Activated B cell treated with CpG ODN at 0.5 μM for 24 hours (primary cell): ENCODE data around the gene GARRE1. TPM values are rescaled to one million over a fixed set of nuclear protein-coding genes. Genes with fewer than 3 reads are reported as not detected.

Experiments
- ATAC-seq: fragments of 200-7000 bp; cut with Tn5 transposase; one replicate; pipeline ENCODE4 v1.10.0; 2021; ENCODE audit warnings: low read depth, mild to moderate bottlenecking, moderate library complexity
- CTCF ChIA-PET: fragments of 350-600 bp; sonication (Branson Sonifier 250); formaldehyde crosslinking; loops from one replicate; lab custom pipeline; 2021; ENCODE audit warnings: antibody characterized with exemption; lab: Charles Lee
- POLR2A ChIA-PET: fragments of 350-600 bp; sonication (Branson Sonifier 250); formaldehyde crosslinking; loops from one replicate; lab custom pipeline; 2021; ENCODE audit warnings: antibody characterized with exemption; lab: Charles Lee
- DNase-seq: peaks from one replicate; pipeline ENCODE4 v3.0.0; 2022
- H3K27ac Mint-ChIP-seq: one replicate; pipeline ENCODE4 v1.8.0; 2020; ENCODE audit warnings: mixed read lengths
- H3K27me3 Mint-ChIP-seq: one replicate; pipeline ENCODE4 v1.8.0; 2021; ENCODE audit warnings: mixed read lengths
- H3K36me3 Mint-ChIP-seq: one replicate; pipeline ENCODE4 v1.8.0; 2021; ENCODE audit warnings: low read depth, mixed read lengths
- H3K4me1 Mint-ChIP-seq: one replicate; pipeline ENCODE4 v1.8.0; 2021; ENCODE audit warnings: mixed read lengths
- H3K4me3 Mint-ChIP-seq: one replicate; pipeline ENCODE4 v1.8.0; 2020; ENCODE audit warnings: mild to moderate bottlenecking, mixed read lengths
- H3K9me3 Mint-ChIP-seq: one replicate; pipeline ENCODE4 v1.8.0; 2020; ENCODE audit warnings: mixed read lengths
- CTCF ChIP-seq: fragments of 200-600 bp; IDR thresholded peaks from one replicate; pipeline ENCODE4 v1.8.0; 2022; ENCODE audit warnings: antibody characterized with exemption, mild to moderate bottlenecking
- intact Hi-C: fragments of 100-400 bp; cut with micrococcal nuclease; formaldehyde crosslinking; loops from one replicate; pipeline ENCODE4 v1.15.1; 2024
- total RNA-seq: library from RNA; stranded (reverse); gene quantifications from 2 replicates; pipeline ENCODE4 v1.2.3, GENCODE V29; 2022

GARRE1 gene
- total RNA-seq, 1 donor from 2014 or later = 30.6 TPM

GRCh38 chr19:34254698-34255432, 511 bp downstream of the GARRE1 start:
- intact Hi-C loops = loop anchor here (1.0 to 5.0 kb wide), 4 partner anchors 15 to 247 kb away; no protein-coding TSS in a partner anchor
- TF ChIP-seq CTCF = no peak
- peak; percentile 58 for ATAC-seq
- peak overlapping the region; percentile 61 for H3K27ac Mint-ChIP-seq
- peak; percentile 60 for DNase-seq
- H3K4me1 Mint-ChIP-seq = peaks cover 45% of the 10 kb centered on the region
- H3K4me3 Mint-ChIP-seq = peak overlapping the region; percentile 83
- H3K36me3 Mint-ChIP-seq = peaks cover 14% of the 10 kb centered on the region
- POLR2A ChIA-PET = interaction anchor here (1.2 to 1.5 kb wide), 2 partner anchors 14 to 60 kb away, joined by 3 to 17 read pairs; no protein-coding TSS in a partner anchor
- CTCF ChIA-PET = no interaction called here
- H3K9me3 Mint-ChIP-seq = peaks cover 1% of the 10 kb centered on the region
- H3K27me3 Mint-ChIP-seq = no peaks in the 10 kb centered on the region

GRCh38 chr19:34255546-34255945, 1.2 kb downstream of the GARRE1 start:
- Mint-ChIP-seq H3K27me3 (no peaks in the 10 kb centered on the region), H3K9me3 (peaks cover 2% of the 10 kb centered on the region), H3K4me3 (peak overlapping the region; percentile 83), H3K4me1 (peaks cover 47% of the 10 kb centered on the region), H3K27ac (peak overlapping the region; percentile 61), H3K36me3 (peaks cover 15% of the 10 kb centered on the region)
- ChIA-PET POLR2A (interaction anchor here (1.2 to 1.5 kb wide), 2 partner anchors 14 to 59 kb away, joined by 3 to 17 read pairs; no protein-coding TSS in a partner anchor), CTCF (no interaction called here)
- DNase-seq (no peak), ATAC-seq (no peak)
- intact Hi-C loops = loop anchor here (1.0 kb wide), 1 partner anchor 15 kb away; no protein-coding TSS in a partner anchor
- no peak for TF ChIP-seq CTCF

GRCh38 chr19:34256835-34257558, 2.6 kb downstream of the GARRE1 start:
- ATAC-seq = no peak
- CTCF ChIA-PET = no interaction called here
- no peak for TF ChIP-seq CTCF

GRCh38 chr19:34257559-34257924, 3.2 kb downstream of the GARRE1 start:
- H3K27me3 Mint-ChIP-seq = no peaks in the 10 kb centered on the region
- DNase-seq (no peak), ATAC-seq (no peak)
- ChIA-PET POLR2A (interaction anchor here (0.6 to 1.4 kb wide), 3 partner anchors 12 to 60 kb away, joined by 5 to 7 read pairs (median 6); no protein-coding TSS in a partner anchor), CTCF (no interaction called here)
- intact Hi-C loops = no loop called here
- H3K36me3 Mint-ChIP-seq = peaks cover 25% of the 10 kb centered on the region
- no peak for TF ChIP-seq CTCF
- H3K4me3 Mint-ChIP-seq = no peak overlapping the region
- H3K9me3 Mint-ChIP-seq = peaks cover 2% of the 10 kb centered on the region
- H3K27ac Mint-ChIP-seq = no peak overlapping the region
- H3K4me1 Mint-ChIP-seq = peaks cover 58% of the 10 kb centered on the region

More at GRCh38 chr19:34256835-34257558, 2.6 kb downstream of the GARRE1 start:
- intact Hi-C loops = no loop called here
- no peak overlapping the region for H3K27ac Mint-ChIP-seq
- peaks cover 2% of the 10 kb centered on the region for H3K9me3 Mint-ChIP-seq
- peaks cover 25% of the 10 kb centered on the region for H3K36me3 Mint-ChIP-seq
- POLR2A ChIA-PET = interaction anchor here (0.6 to 1.4 kb wide), 4 partner anchors 12 to 60 kb away, joined by 3 to 7 read pairs (median 6); no protein-coding TSS in a partner anchor
- no peak for DNase-seq
- H3K27me3 Mint-ChIP-seq = no peaks in the 10 kb centered on the region
- no peak overlapping the region for H3K4me3 Mint-ChIP-seq
- H3K4me1 Mint-ChIP-seq = peaks cover 58% of the 10 kb centered on the region
